IMR-90 (cell line): ENCODE results near the gene NPAS3.

ENCODE experiments used
- BHLHE40 ChIP-seq: fragments of 150-350 bp; IDR thresholded peaks from 2 replicates; pipeline ENCODE4 v1.6.1; 2016; ENCODE audit warnings: mild to moderate bottlenecking, low read depth, low read length
- CEBPB ChIP-seq: IDR thresholded peaks from 2 replicates; pipeline ENCODE4 v1.6.1; 2012; ENCODE audit warnings: low read depth, low read length, improper control_type of control experiment
- FOS ChIP-seq: fragments of 150-350 bp; IDR thresholded peaks from 2 replicates; pipeline ENCODE4 v1.6.1; 2016; ENCODE audit warnings: low read depth, low read length
- MAFK ChIP-seq: IDR thresholded peaks from 2 replicates; pipeline ENCODE4 v1.6.1; 2012; ENCODE audit warnings: low read depth, low read length, improper control_type of control experiment
- MXI1 ChIP-seq: IDR thresholded peaks from 2 replicates; pipeline ENCODE4 v1.6.1; 2012; ENCODE audit warnings: low read depth, mild to moderate bottlenecking, low read length, moderate library complexity, borderline replicate concordance
- POLR2A ChIP-seq: IDR thresholded peaks from 2 replicates; pipeline ENCODE4 v1.6.1; 2012; ENCODE audit warnings: mild to moderate bottlenecking, low read depth, low read length
- RAD21 ChIP-seq: IDR thresholded peaks from 2 replicates; pipeline ENCODE4 v1.6.1; 2012; ENCODE audit warnings: low read length, improper control_type of control experiment
- RFX5 ChIP-seq: IDR thresholded peaks from 2 replicates; pipeline ENCODE4 v1.8.0; 2012; ENCODE audit warnings: low read depth, mild to moderate bottlenecking, low read length, moderate library complexity
- SMC3 ChIP-seq: fragments of 150-350 bp; IDR thresholded peaks from 2 replicates; pipeline ENCODE4 v1.6.1; 2016; ENCODE audit warnings: low read depth, mild to moderate bottlenecking, antibody characterized with exemption, low read length, moderate library complexity
- USF2 ChIP-seq: fragments of 150-350 bp; IDR thresholded peaks from 2 replicates; pipeline ENCODE4 v1.6.1; 2017; ENCODE audit warnings: mild to moderate bottlenecking, antibody characterized with exemption, low read length, low read depth
- TF ChIP-seq, protein P1 (sequence below): conservative IDR thresholded peaks from 2 replicates; pipeline ENCODE4 v1.5.1; 2012; ENCODE audit warnings: mild to moderate bottlenecking, low read depth, low read length, improper control_type of control experiment
- TF ChIP-seq, protein P2 (sequence below): fragments of 150-350 bp; IDR thresholded peaks from 2 replicates; pipeline ENCODE4 v1.6.1; 2016; ENCODE audit warnings: low read depth, mild to moderate bottlenecking, low read length, moderate library complexity, borderline replicate concordance

GRCh38 chr14:33068626-33069025 is 129.9 kb downstream of the NPAS3 start:
- TF ChIP-seq POLR2A: no peak
- TF ChIP-seq, protein P1, sequence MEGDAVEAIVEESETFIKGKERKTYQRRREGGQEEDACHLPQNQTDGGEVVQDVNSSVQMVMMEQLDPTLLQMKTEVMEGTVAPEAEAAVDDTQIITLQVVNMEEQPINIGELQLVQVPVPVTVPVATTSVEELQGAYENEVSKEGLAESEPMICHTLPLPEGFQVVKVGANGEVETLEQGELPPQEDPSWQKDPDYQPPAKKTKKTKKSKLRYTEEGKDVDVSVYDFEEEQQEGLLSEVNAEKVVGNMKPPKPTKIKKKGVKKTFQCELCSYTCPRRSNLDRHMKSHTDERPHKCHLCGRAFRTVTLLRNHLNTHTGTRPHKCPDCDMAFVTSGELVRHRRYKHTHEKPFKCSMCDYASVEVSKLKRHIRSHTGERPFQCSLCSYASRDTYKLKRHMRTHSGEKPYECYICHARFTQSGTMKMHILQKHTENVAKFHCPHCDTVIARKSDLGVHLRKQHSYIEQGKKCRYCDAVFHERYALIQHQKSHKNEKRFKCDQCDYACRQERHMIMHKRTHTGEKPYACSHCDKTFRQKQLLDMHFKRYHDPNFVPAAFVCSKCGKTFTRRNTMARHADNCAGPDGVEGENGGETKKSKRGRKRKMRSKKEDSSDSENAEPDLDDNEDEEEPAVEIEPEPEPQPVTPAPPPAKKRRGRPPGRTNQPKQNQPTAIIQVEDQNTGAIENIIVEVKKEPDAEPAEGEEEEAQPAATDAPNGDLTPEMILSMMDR: no peak
- TF ChIP-seq FOS: no peak
- TF ChIP-seq SMC3: no peak
- no peak for TF ChIP-seq BHLHE40
- TF ChIP-seq MXI1: no peak
- TF ChIP-seq CEBPB: no peak
- TF ChIP-seq RFX5: no peak
- TF ChIP-seq USF2: no peak
- TF ChIP-seq RAD21: no peak
- TF ChIP-seq MAFK: no peak
- TF ChIP-seq, protein P2, sequence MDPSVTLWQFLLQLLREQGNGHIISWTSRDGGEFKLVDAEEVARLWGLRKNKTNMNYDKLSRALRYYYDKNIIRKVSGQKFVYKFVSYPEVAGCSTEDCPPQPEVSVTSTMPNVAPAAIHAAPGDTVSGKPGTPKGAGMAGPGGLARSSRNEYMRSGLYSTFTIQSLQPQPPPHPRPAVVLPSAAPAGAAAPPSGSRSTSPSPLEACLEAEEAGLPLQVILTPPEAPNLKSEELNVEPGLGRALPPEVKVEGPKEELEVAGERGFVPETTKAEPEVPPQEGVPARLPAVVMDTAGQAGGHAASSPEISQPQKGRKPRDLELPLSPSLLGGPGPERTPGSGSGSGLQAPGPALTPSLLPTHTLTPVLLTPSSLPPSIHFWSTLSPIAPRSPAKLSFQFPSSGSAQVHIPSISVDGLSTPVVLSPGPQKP: no peak
